Erythroblast (primary cell): ENCODE measurements around the gene CCSER1.

Experiments used
- GATA1 ChIP-seq: IDR thresholded peaks from 2 replicates; pipeline ENCODE4 v1.6.1; 2011; ENCODE audit warnings: low read depth, mild to moderate bottlenecking, control low read depth, low read length, moderate library complexity
- POLR2A ChIP-seq: IDR thresholded peaks from 2 replicates; pipeline ENCODE4 v1.6.1; 2011; ENCODE audit warnings: mild to moderate bottlenecking, low read length

DNA sequence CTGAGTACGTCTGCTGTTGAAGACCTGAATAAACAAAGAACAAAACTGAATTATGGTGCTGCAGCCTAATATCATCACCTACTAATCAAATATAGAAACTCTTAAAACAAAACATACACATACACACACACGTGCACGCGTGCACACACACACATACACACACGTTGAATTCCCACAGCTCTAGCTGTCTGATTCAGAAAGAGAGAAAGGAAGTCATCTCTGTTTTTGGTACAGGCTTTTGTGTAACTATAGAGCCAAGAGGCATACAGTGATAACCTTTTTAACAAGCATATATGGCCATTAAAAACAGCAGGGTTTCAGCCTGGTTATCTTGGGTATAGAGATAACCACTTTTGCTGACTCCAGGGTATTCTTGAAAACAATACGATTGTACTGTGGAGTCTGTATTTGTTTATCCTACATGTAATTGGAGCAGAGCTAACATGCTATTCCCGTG lies 823.2 kb downstream of the CCSER1 start:
- TF ChIP-seq POLR2A (no peak), GATA1 (no peak)
